GM21619 (cell line): ENCODE results near the gene TCF15.

Source experiments
- ATAC-seq: cut with Tn5 transposase; IDR thresholded peaks from one replicate; pipeline ENCODE4 v1.9.1; 2021; ENCODE audit not compliant: unreplicated experiment

The TCF15 gene

DNA sequence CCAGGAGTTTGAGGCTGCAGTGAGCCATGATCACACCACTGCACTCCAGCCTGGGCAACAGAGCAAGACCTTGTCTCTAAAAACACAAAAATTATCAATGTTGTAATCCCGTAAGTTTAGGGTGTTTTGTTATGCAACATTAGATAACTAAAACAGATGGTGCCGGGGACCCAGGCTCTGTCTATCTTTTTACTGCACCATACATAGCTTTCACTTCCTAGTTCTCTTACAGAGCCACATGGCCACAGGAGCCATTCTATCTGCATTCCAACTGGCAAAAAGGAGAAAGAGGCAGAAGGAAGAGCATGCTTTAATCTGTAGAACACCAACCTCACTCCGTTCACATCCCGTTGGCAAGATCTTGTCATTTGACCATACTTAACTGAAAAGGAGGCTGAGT, 5.4 kb upstream of the TCF15 start:
- ATAC-seq = no peak

DNA sequence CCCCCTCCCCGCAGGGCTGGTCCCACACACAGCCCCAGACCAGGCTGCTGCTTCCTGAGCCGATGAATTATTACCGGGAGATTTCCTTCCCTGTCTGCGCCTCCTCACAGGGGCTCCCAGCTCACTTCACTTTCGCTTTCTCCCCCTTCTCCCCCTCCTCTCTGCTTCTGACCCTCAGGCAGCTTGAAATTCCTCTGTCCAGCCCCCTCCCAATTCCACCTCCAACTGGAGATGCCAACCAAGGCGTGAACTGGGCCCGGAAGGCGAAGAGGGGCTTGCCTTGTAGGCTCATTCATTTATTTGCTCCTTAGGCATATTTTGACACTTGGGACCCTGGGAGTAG, 1.7 kb upstream of the TCF15 start:
- ATAC-seq = no peak

DNA sequence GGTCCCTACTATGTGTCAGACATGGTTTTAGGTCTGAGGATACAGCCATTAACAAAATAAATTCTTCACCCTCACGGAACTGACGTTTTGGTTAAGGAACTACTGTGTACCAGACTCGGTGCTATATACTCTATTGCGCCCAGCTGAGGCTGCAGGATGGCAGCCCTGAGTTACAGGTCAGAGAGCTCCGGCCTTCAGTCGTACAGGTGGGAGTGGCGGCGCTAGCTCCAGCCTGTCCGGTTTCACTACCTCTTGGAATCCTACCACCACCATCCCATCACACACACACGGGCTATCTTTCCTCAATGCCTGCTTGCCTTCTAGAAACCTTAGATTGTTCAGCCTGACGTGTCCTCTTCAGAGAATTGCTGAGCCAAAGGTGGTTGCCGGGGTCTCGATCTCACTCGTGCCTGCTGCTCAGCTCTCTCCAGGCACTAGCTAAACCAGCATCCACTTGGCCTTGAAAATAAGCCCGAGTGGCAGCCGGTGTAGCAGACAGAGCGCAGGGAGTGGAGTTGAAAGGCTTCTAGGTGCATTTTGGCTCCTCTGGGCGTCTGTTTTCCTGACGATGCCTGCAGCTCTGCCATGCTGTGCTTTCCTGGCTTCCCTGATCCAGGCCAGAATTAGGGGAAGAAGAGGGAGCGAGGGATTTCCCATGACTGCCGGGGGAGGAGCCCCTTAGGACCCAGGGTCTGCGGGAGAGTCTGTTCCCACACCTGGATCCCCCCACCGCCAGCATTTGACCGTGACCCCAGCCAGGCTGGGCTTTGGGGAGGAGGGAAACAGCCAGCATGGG, 1.1 kb upstream of the TCF15 start:
- ATAC-seq = no peak

DNA sequence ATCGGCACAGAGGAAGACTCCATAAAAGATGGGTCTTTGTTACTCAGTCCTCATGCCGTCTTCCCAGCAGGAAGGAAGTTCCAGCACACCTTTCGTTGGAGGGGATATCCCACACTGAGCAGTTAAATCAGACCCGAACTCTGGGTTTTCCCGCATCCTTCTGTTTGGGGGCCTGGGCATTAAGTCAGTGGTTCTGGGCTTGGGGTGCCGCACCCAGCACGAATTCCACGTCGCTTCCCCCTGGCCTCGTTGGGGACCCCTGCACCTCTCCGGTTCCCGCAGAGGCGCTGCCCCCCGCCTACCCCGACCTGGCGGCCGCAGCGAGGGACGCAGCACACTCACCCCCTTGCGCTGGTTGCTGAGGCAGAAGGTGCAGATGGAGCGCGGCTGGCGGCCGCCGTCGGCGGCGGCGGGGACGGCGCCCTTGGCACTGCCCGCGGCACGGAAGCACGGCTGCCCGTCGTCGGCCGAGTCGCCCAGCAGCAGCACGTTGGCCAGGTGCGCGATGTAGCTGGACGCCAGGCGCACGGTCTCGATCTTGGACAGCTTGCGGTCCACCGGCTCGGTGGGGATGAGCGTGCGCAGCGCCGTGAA, 641 bp downstream of the TCF15 start:
- no peak for ATAC-seq

DNA sequence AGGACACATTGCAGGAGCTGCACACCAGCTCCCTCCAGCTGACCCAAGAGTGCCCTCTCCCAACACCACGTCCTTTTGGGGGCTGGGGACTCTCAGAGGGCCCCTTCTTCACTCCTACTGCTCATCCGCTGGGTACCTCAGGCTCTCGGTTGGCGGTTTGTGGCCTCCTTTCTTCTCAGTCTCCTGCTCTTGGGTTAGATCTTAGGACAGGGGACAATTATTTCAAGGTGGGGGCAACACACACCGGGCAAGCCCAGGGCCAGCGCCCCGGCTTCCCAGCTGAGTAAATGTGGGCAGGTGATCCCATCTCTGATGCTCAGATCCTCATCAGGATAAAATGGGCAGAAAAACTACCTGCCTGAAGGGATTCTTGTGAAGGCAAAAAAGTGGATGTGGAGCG, 1.1 kb downstream of the TCF15 start:
- no peak for ATAC-seq

DNA sequence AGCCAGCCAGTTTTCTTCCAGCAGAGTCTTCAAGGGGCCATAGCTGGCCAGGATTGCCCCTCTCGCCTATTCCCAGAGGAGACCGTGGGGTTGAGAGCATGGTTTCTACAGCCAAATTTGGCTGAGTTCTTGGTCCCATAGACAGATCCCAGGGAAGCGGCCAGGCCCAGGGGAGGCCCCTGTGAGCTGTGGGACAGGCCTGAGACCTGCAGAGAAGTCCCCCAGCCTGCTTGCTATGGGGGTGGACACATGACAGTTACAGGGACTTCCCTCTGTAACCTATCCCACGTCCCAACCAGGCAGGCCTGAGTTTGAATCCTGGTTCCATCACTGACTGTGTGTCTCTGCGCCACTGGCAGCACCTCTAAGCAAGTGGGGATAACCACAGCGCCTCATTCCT, 2.6 kb downstream of the TCF15 start:
- no peak for ATAC-seq

DNA sequence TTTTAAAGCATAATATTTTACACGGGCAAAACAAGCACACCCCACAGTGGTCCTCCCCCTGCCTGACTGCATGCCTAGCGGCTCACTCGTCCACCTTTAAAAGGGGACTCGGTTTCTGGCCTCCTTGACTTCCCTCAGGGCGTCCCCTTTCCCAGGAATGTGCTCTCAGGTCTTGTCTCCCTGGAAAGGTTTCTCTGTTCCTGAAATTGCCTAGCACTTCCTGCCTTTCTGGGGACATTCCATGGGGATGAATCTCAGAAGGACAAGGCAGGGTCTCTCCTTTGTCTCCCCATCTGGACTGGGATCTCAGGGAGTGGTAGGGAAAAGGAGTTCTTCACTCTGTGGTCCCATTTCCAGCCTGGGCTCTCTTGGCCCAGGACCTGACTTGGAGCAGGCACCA, 4.9 kb downstream of the TCF15 start:
- ATAC-seq = no peak

DNA sequence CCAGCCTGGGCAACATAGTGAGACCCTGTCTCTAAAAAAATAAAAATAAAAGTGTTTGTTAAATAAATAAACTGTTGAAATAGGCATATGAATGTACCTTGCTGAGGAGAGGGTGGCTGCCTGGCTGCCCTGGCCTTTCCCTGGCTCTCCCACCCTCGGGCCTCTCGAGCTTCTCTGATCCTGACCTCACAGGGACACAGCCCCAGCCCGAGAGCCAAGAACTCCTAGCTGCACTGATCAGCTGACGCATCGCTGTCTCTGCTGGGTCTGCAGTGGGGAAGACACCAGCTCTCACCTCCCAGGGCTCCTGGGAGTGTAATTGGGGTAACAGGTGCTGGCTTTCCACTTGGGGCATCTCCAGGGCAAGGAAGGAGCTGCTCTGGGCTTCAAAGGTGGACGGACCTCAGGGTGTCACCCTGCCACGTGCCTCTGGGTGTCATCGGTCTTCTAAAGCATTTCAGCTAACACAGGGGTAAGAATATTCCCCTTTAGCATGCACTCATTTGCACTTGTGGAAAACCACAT, 6.9 kb downstream of the TCF15 start:
- no peak for ATAC-seq

DNA sequence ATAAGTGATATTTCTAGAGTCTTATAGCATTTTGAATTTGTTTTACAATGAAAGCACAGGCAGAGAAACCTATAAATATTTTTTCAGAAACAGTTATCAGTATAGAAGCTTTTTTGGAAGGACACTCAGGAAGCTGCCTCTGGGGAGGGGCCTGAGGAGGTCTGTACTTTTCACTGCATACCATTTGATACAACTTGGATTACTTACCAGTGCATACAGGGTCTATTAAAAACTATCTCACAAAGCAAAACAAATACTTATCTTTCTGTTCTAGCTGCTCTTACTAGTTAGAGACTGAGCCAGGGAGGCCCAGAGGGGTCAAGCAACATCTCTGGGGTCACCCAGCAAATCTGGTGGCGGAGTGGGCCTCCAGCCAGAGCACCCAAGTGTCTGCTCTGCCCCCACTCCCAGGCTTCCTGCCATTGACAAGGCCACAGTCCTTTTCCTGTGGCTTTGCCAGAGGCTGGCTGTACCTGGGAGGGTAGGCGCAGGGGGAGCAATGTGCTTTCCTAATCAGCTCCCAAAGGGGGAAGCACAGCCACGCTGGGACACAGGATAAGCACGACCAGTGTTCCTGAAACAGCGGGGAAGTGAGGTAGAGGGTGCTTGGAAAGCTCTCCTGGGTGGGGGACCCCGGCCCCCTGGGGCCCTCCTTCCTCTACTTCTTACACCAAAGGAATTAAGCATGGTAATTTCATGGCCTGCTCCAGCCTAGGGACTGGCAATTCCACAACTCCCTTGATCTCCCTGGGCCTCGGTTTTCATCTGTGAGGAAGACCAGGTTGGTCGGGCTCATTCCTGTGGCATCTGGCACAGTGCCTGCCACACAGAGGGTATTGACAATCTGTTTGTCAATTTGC, 7.8 kb downstream of the TCF15 start:
- no peak for ATAC-seq

DNA sequence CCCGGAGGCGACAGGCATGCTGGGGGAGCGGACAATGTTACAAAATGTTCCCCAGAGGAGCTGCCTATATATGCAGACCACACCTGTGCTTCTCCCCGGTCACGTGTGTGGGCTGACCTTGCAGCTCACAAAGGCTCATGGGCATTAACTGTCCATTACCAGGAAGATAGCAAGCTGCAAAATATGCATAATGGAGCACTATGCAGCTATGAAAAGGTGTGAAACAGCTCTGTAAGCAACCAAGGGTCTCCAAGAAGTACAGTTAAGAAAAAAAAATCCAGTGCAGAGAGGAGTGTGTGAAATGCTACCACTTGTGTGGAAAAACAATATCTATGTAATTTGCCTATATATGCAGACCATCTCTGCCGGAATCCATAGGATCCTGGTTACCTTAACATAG, 9.4 kb downstream of the TCF15 start:
- ATAC-seq = no peak

DNA sequence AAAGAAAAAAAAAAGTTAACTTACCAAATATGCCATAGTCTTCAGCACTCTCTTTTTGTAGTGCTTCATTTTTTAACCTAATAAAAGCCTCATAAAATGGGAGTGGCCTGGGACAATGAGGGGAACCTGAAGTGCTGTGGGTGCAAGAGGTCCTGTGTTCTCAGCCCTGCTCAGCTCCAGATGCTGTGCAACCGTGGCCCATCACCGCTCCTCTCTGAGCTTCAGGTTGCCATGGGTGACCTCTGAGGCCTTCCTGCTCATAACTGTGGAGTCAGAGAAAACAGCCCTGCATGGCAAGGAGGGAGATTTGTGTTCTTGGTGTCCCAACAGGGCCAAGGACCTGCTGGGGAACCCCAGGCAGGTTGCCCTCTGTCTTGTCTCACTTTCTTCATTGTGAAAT, 10.0 kb downstream of the TCF15 start:
- no peak for ATAC-seq

DNA sequence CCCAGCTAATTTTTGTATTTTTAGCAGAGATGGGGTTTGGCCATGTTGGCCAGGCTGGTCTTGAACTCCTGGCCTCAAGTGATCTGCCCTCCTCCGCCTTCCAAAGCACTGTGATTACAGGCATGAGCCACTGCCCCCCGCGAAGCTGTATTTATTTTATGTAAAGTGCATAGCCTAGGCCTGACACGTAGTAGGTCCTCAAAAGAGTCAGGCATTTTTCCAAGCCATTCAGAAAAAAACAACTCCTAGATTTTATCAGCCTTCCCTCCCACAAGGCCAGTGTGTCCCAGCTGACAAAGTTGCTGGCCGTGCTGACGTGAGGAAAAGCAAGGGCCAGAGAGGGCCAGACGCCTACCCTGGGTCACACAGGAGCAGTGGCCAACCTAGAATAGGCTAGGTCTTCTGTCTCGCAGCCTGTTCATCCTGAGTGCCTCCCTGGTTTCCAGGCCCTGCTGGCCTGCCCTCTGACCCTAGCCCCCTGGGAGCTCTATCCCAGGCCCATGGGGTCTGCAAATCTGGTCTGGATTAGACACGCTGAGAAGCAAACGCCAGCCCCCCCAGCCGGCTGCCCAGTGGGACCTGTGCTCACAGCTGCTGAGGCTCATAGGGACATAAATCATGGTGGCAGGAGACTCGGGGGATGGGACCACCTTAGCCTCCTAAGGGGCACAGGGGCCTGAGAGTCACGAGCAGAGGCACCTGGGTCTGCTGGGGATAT, 11.8 kb downstream of the TCF15 start:
- ATAC-seq = no peak

DNA sequence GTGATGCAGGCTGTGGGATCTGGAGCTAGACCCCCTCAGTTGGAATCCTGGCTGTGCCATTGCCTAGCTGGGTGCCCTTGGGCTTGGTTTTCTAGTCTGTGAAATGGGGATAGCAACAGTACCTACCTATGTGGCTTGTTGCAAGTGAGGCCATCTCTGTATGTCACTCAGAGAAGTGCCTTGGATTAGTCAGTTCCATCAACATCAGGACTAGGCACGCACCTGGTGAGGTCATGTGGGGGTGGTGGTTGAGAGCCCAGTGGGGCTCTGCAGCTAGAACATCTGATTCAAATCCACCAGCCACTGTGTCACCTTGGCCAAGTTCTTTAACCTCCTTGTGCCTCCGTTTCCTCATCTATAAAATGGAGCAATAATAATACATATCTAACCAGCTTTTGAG, 12.5 kb downstream of the TCF15 start:
- no peak for ATAC-seq

DNA sequence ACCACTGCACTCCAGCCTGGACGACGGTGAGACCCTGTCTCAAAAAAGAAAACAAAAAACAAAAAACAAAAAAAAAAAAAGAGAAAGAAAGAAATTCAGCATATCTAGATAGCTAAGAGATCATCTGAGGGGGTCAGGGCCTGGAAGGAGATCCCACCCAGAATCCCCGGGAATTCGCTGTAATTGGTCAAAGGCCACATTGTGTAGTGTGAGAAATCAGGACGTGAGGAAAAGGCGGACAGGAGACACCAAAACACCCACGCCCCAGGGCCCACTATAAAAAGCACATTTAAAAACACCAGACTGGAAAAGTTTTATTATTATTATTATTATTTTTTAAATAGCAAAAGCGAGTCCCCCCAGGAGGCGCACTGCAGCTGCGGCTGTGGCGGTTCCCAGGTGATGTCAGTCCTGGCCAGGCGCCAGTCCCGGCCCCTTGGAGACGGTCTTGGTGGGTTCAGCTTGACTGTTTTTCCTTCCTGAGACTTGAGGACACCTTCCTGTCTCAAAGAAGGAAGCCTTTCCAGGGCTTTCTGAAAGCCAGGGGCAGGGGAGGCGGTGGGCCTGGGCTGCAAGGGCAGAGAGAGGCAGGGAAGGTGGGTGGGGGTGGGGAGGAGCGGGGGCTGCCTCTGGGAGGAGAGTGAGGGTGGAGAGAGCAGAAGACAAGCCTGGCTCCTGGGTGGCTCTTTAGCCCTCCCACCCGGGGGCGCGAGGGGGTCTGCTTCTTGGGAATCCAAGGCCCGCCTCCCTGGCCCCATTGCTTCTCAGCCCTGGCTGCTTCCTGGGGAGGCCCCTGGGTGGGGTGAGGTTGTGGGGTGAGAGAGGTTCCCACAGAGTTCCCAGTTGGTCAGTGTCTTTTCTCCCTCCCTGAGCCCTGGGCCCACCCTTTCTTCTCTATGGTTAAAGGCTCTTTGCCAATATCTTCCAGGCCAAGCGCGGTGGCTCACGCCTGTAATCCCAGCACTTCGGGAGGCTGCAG, 14.5 kb downstream of the TCF15 start:
- no peak for ATAC-seq

DNA sequence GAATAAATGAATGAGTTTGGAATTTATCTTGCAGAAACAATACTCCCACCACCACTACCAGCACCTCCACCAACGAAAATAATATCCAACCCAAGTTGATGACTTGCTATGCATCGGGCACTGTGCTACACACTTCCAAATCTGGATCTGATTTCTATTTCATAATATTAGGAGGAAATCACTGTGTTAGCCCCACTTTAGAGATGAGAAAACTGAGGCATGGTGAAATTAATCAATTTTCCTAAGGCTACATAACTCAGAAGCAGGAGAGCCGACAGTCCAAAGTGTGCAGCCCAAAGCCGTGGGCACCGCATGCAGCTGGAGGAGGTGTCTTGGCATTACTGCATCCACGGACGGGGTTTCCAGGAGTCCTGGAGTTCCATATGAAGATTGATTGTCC, 17.6 kb downstream of the TCF15 start:
- ATAC-seq = no peak

DNA sequence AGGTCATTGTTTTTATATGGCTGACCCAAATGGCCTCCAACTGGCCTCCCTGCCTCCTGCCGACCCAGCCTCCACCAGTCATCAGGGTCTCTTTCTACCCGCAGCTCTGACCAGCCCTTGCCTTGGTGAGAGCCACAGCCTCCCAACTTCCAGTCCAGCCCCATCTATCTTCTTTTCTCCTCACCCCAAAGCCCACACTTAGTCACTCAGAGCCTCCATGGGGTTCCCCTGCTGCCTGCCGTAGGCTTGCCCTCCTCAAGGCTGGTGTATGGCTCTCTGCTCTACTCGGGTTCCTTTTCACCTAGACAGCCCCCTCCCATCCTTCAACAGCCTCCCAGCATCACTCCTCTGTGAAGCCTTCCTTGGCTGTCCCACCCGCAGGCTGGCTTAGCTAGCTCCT, 18.2 kb downstream of the TCF15 start:
- no peak for ATAC-seq

DNA sequence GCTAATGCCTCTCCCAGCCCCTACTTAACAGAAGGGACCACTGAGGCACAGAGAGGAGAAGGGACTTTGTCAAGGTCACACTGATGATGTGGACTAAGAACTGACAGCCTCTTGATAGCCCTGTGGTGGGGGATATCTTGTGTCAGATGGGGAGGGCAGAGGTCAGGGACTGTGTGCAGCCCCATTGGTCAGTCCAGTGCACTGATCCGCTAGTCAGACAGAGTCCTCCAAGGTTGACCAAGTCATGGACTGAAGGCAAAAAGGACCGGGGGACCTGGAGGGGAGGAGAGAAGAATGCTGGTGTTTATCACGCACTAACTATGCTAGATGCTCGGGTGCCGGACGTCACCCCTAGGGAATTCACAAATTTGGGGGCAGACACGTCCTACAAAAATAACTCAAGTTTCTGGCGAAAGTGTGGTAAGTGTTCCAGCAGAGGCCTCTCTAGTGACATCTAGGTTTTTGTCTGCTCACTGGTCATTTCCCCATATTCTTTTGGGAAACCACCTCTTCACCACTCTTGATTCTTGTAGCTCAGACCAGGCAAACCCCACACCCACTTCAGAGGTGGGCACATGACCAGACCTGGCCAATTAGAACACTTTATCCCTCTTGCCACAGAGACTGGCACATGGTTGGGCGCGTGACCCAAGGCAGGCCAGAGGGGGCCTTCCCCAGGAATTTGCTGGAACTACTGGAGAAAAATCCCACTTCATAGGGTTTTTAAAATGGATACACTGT, 21.0 kb downstream of the TCF15 start:
- peak; percentile 81 for ATAC-seq

DNA sequence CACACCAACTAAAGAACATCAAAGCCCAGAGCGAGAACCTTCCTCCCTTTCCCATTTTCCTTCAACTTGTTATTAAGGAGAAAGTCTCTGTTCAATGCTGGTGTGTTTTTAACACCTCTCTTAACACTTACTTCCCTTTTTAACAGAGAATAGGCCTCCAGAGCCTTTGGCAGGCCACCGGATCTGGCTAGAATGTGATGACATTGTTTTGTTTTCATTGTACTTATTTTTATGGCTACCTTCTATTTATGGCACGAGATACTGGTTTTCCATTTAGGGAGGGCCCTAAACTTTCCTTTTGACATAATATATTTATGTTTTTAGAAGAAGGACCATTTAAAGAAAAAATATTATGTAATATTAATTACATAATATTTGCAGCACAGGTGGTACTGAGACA, 21.6 kb downstream of the TCF15 start:
- ATAC-seq = no peak

DNA sequence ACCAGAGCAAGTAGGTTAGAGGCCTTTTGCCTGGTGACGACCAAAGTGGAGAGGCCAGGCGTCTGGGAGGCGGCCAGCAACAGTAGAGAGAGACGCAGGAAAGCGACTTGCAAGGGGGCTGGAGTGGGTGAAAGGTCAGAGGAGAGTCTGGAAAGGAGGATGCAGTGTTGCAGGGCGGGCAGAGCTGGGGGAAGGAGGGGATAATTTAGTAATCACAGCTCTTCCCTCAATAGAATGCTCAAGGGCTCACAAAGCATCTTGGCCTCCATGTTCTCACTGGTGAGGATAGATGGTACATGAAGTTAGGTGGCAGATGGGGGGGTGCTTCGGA, 25.2 kb downstream of the TCF15 start:
- no peak for ATAC-seq
